Measurements from ENCODE around the gene PGS1.

GRCh38 chr17:78343543-78344201, 34.8 kb upstream of the PGS1 start:
- TF ChIP-seq, protein P1, sequence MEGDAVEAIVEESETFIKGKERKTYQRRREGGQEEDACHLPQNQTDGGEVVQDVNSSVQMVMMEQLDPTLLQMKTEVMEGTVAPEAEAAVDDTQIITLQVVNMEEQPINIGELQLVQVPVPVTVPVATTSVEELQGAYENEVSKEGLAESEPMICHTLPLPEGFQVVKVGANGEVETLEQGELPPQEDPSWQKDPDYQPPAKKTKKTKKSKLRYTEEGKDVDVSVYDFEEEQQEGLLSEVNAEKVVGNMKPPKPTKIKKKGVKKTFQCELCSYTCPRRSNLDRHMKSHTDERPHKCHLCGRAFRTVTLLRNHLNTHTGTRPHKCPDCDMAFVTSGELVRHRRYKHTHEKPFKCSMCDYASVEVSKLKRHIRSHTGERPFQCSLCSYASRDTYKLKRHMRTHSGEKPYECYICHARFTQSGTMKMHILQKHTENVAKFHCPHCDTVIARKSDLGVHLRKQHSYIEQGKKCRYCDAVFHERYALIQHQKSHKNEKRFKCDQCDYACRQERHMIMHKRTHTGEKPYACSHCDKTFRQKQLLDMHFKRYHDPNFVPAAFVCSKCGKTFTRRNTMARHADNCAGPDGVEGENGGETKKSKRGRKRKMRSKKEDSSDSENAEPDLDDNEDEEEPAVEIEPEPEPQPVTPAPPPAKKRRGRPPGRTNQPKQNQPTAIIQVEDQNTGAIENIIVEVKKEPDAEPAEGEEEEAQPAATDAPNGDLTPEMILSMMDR (conservative IDR thresholded peaks at IDR 0.05 in 1 of 2, IDR thresholded peaks at IDR 0.05 in 1 of 2; ENCODE audit: low read depth in 1 of 2, low read length in 2 of 2) = no peak
- TF ChIP-seq EZH2 (IDR thresholded peaks at IDR 0.05; ENCODE audit: low read length, missing control alignments) = no peak
